Activated naive CD4-positive, alpha-beta T cell treated with anti-CD3 and anti-CD28 coated beads, Interleukin-2, amount 10 ng/mL, durations not matched to agents 7 days and 5 days (primary cell): ENCODE data around the gene DIP2A.
"Not testable (repeated sequence)": the region's sequence is repeated elsewhere in the genome, so short reads cannot be mapped to it uniquely, and the experiment has no call there.

Experiments
- CTCF ChIA-PET: fragments of 350-600 bp; sonication (Branson Sonifier 250); formaldehyde crosslinking; loops from one replicate; lab custom pipeline; 2021; ENCODE audit warnings: antibody characterized with exemption; lab: Charles Lee
- DNase-seq: peaks from one replicate; pipeline ENCODE4 v3.0.0-alpha.2; 2020
- H3K27ac Mint-ChIP-seq: one replicate; pipeline ENCODE4 v1.8.0; 2021; ENCODE audit warnings: mild to moderate bottlenecking, moderate library complexity, mixed read lengths
- H3K27me3 Mint-ChIP-seq: one replicate; pipeline ENCODE4 v1.8.0; 2021; ENCODE audit warnings: mild to moderate bottlenecking, mixed read lengths
- H3K36me3 Mint-ChIP-seq: one replicate; pipeline ENCODE4 v1.8.0; 2021; ENCODE audit warnings: mixed read lengths
- H3K4me1 Mint-ChIP-seq: one replicate; pipeline ENCODE4 v1.8.0; 2021; ENCODE audit warnings: mixed read lengths
- H3K4me3 Mint-ChIP-seq: one replicate; pipeline ENCODE4 v1.8.0; 2021; ENCODE audit warnings: mild to moderate bottlenecking, moderate library complexity, mixed read lengths
- H3K9me3 Mint-ChIP-seq: one replicate; pipeline ENCODE4 v1.8.0; 2021; ENCODE audit warnings: mixed read lengths

The DIP2A gene

DNA sequence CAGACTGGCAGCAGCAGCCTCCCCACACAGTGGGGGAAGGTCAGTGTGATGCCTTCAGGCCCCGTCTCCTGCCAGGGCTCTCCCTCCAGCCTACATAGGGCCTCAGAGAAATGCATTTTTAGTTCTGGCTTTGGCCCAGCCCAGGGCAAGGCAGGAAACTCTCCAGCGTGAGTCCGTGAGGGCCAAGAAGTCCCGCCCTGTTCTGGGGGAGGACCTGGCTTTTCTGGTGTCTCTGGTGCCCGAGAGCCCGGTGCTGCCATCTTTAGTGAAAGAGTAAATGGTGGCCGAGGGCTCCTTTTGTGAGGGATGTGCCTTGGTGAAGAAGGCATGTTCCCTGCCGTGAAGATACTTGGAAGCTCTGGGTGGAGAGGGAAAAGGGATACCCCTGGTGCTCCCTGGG lies 14.8 kb upstream of the DIP2A start:
- Mint-ChIP-seq H3K9me3 (peaks cover 11% of the 10 kb centered on the region), H3K4me3 (no peak overlapping the region), H3K4me1 (no peaks in the 10 kb centered on the region), H3K36me3 (peaks cover 77% of the 10 kb centered on the region), H3K27me3 (no peaks in the 10 kb centered on the region), H3K27ac (no peak overlapping the region)
- no peak for DNase-seq
- CTCF ChIA-PET: no interaction called here

- Mint-ChIP-seq H3K4me1 (no peaks in the 10 kb centered on the region), H3K27me3 (no peaks in the 10 kb centered on the region), H3K27ac (no peak overlapping the region), H3K4me3 (no peak overlapping the region), H3K36me3 (peaks cover 74% of the 10 kb centered on the region), H3K9me3 (peaks cover 26% of the 10 kb centered on the region)
- CTCF ChIA-PET: no interaction called here
- DNase-seq: no peak
Observed at GRCh38 chr21:46448108-46448507, 10.6 kb upstream of the DIP2A start.

DNA sequence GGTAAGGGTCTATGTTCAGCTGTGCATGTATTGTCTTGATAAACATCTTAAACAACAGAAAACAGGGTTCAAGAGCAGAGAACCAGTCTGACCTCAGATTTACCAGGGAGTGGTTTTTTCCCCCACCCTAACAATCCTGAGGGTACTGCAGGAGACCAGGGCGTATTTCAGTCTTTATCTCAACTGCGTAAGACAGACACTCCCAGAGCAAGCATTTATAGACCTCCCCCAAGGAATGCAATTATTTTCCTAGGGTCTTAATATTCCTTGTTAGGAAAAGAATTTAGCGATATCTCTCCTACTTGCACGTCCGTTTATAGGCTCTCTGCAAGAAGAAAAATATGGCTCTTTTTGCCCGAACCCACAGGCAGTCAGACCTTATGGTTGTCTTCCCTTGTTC lies 9.8 kb upstream of the DIP2A start:
- Mint-ChIP-seq H3K36me3 (peaks cover 72% of the 10 kb centered on the region), H3K9me3 (peaks cover 26% of the 10 kb centered on the region)
- H3K4me1 Mint-ChIP-seq, H3K4me3 Mint-ChIP-seq, CTCF ChIA-PET, H3K27me3 Mint-ChIP-seq, H3K27ac Mint-ChIP-seq, DNase-seq: not testable (repeated sequence)

- CTCF ChIA-PET: no interaction called here
- H3K36me3 Mint-ChIP-seq: peaks cover 70% of the 10 kb centered on the region
- peaks cover 23% of the 10 kb centered on the region for H3K9me3 Mint-ChIP-seq
- peaks cover 20% of the 10 kb centered on the region for H3K4me1 Mint-ChIP-seq
- no peak overlapping the region for H3K4me3 Mint-ChIP-seq
- H3K27me3 Mint-ChIP-seq: no peaks in the 10 kb centered on the region
- DNase-seq: no peak
- no peak overlapping the region for H3K27ac Mint-ChIP-seq
Observed at GRCh38 chr21:46452710-46453109, 6.0 kb upstream of the DIP2A start.

- Mint-ChIP-seq H3K9me3 (peaks cover 13% of the 10 kb centered on the region), H3K4me3 (no peak overlapping the region), H3K27me3 (no peaks in the 10 kb centered on the region), H3K27ac (no peak overlapping the region), H3K4me1 (peaks cover 23% of the 10 kb centered on the region), H3K36me3 (peaks cover 59% of the 10 kb centered on the region)
- CTCF ChIA-PET: no interaction called here
- no peak for DNase-seq
Observed at GRCh38 chr21:46454142-46454541, 4.5 kb upstream of the DIP2A start.

DNA sequence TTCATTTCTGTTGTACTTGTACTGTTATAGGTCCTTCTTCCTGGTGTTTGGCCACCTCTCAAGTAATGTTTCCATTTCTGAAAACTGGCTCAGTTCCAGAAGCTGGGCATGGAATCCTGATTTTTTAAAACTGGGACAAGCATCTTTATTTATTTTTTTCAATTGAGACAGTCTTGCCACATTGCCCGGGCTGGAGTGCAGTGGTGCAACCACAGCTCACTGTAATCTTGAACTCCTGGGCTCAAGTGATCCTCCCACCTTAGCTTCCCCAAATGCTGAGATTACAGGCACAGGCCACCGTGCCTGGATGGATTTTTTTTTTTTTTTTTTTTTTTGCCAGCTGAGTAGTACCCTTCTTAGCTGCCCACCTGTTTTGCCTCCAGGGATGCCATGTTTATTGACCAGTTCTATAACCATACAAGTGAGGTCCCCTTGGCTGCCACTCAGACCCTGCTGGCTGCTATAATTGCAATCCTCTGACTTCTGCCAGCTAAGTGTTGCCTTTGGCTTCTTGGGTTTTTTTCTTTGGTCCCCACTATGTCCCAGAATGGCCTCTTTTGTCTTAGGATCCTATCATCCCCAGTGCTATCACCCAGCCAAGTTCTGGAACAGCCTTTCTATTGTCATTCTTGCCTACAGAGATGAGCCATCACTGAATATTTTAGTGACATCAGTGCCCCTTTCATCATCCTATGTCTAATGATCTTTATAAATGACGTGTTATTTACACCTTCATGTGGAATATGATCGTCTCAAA lies 3.9 kb upstream of the DIP2A start:
- Mint-ChIP-seq H3K9me3 (peaks cover 8% of the 10 kb centered on the region), H3K27me3 (no peaks in the 10 kb centered on the region), H3K4me3 (no peak overlapping the region), H3K36me3 (peaks cover 52% of the 10 kb centered on the region), H3K27ac (no peak overlapping the region), H3K4me1 (peaks cover 25% of the 10 kb centered on the region)
- DNase-seq: no peak
- CTCF ChIA-PET: no interaction called here

DNA sequence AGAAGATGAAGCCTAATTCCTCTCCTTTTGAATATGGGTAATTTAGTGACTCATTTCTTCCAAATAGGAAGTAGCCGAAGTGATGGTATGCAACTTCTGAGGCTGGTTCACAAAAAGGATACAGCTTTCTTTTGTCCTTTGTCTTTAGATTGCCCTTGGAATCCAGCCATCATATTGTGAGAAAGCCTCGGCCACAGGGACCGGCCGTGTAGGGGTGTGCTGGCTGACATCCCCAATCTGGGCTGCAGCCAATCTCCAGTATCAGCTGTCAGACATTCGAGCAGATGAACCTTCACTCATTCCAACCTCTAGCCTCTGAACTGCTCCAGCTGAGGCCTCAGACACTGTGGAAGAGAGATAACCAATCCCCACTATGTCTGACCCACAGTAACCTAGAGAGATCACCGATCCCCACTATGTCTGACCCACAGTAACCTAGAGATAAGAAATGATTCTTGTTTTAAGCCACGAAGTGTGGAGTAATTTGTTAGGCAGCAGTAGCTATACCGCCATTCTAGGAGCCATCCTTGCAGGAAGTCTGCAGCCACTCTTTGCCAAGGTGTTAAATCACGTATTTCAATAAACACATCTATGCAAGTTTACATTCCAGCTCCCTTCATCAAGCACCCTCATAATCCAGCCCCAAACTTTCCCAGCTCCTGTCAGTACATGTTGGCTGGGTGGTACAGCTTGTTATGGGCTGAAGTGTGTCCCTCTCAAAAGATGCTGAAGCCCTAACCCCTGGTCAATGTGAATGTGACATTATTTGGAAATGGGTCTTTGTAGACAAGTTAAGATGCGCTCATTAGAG lies 2.9 kb upstream of the DIP2A start:
- DNase-seq: no peak
- peak overlapping the region; percentile 37 for H3K27ac Mint-ChIP-seq
- CTCF ChIA-PET: interaction anchor here (1.1 kb wide), 2 partner anchors 12 to 184 kb away, joined by 3 to 4 read pairs; no protein-coding TSS in a partner anchor

GRCh38 chr21:46456750-46457149 lies 1.9 kb upstream of the DIP2A start:
- peak overlapping the region; percentile 92 for H3K4me3 Mint-ChIP-seq

More for the DNA sequence above, 2.9 kb upstream of the DIP2A start:
- H3K36me3 Mint-ChIP-seq: peaks cover 43% of the 10 kb centered on the region
- H3K4me3 Mint-ChIP-seq: peak overlapping the region; percentile 92
- H3K4me1 Mint-ChIP-seq: peaks cover 32% of the 10 kb centered on the region
- no peaks in the 10 kb centered on the region for H3K27me3 Mint-ChIP-seq
- peaks cover 2% of the 10 kb centered on the region for H3K9me3 Mint-ChIP-seq

GRCh38 chr21:46457801-46458314 lies 833 bp upstream of the DIP2A start:
- Mint-ChIP-seq H3K4me3 (peak overlapping the region; percentile 92), H3K27ac (peak overlapping the region; percentile 95), H3K36me3 (peaks cover 30% of the 10 kb centered on the region), H3K4me1 (peaks cover 42% of the 10 kb centered on the region), H3K9me3 (no peaks in the 10 kb centered on the region), H3K27me3 (no peaks in the 10 kb centered on the region)
- CTCF ChIA-PET: interaction anchor here (1.2 to 1.5 kb wide), 2 partner anchors 182 to 315 kb away, joined by 4 to 6 read pairs; no protein-coding TSS in a partner anchor
- peak; percentile 53 for DNase-seq

More at GRCh38 chr21:46456750-46457149, 1.9 kb upstream of the DIP2A start:
- no peaks in the 10 kb centered on the region for H3K9me3 Mint-ChIP-seq
- CTCF ChIA-PET: interaction anchor here (1.1 kb wide), 1 partner anchor 183 kb away, joined by 4 read pairs; no protein-coding TSS in a partner anchor
- no peak for DNase-seq
- peaks cover 37% of the 10 kb centered on the region for H3K36me3 Mint-ChIP-seq
- peak overlapping the region; percentile 69 for H3K27ac Mint-ChIP-seq
- peaks cover 37% of the 10 kb centered on the region for H3K4me1 Mint-ChIP-seq
- no peaks in the 10 kb centered on the region for H3K27me3 Mint-ChIP-seq

- CTCF ChIA-PET: interaction anchor here (1.2 kb wide), 1 partner anchor 179 kb away, joined by 4 read pairs; no protein-coding TSS in a partner anchor
- peak overlapping the region; percentile 82 for H3K27ac Mint-ChIP-seq
- H3K36me3 Mint-ChIP-seq: peaks cover 29% of the 10 kb centered on the region
- H3K9me3 Mint-ChIP-seq: no peaks in the 10 kb centered on the region
- H3K27me3 Mint-ChIP-seq: no peaks in the 10 kb centered on the region
- DNase-seq: no peak
- peak overlapping the region; percentile 79 for H3K4me3 Mint-ChIP-seq
- H3K4me1 Mint-ChIP-seq: peaks cover 42% of the 10 kb centered on the region
Observed at GRCh38 chr21:46459024-46459355, 299 bp downstream of the DIP2A start.

DNA sequence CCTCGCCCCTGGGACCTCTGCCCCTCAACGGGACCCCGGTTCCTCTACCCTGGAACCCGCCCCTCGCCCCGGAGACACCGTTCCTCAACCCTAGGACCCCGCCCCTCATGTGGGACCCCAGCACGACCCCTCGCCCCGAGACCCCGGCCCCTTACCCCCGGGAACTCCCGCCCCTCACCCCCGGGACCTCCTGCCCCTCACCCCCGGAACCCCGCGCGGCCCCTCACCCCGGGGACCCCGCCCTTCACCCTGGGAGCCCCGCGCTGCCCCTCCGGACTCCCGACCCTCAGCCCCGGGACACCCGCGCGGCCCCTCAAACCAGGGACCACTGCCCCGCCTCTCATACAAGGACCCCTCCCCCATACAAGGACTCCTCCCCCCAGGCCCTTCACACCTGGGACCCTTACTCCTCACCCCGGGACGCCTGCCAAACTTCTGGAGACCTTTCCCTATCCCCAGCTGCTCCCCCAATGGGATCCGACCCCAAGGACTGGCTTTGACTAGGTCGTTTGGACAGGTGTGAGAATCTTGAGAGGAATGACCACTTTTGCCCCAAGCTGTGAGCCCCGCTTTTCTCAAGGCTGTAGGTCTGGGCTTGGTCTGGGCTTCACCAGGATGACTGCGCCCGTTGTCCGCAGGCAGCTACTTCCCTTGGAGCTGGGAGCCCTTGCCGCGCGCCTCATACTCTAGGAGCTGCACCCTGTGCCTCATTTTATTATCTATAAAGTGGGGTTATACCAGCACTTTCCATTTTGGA lies 843 bp downstream of the DIP2A start:
- Mint-ChIP-seq H3K4me3 (peak overlapping the region; percentile 88), H3K27me3 (no peaks in the 10 kb centered on the region), H3K9me3 (no peaks in the 10 kb centered on the region), H3K36me3 (peaks cover 29% of the 10 kb centered on the region), H3K4me1 (peaks cover 42% of the 10 kb centered on the region), H3K27ac (peak overlapping the region; percentile 86)
- DNase-seq: peak; percentile 43
- CTCF ChIA-PET: interaction anchor here (0.8 to 1.2 kb wide), 3 partner anchors 178 to 316 kb away, joined by 3 to 4 read pairs (median 3); no protein-coding TSS in a partner anchor

GRCh38 chr21:46461909-46462308 lies 3.2 kb downstream of the DIP2A start:
- H3K27ac Mint-ChIP-seq: no peak overlapping the region
- H3K4me3 Mint-ChIP-seq: no peak overlapping the region
- no peak for DNase-seq
- H3K36me3 Mint-ChIP-seq: peaks cover 21% of the 10 kb centered on the region
- no peaks in the 10 kb centered on the region for H3K9me3 Mint-ChIP-seq
- no peaks in the 10 kb centered on the region for H3K27me3 Mint-ChIP-seq
- CTCF ChIA-PET: interaction anchor here (0.5 kb wide), 1 partner anchor 210 kb away, joined by 4 read pairs; no protein-coding TSS in a partner anchor
- H3K4me1 Mint-ChIP-seq: peaks cover 31% of the 10 kb centered on the region

- CTCF ChIA-PET: interaction anchor here (1.0 kb wide), 1 partner anchor 14 kb away, joined by 4 read pairs; no protein-coding TSS in a partner anchor
- H3K9me3 Mint-ChIP-seq, H3K4me3 Mint-ChIP-seq, H3K27ac Mint-ChIP-seq, DNase-seq, H3K27me3 Mint-ChIP-seq: not testable (repeated sequence)
- H3K36me3 Mint-ChIP-seq: peaks cover 27% of the 10 kb centered on the region
- peaks cover 26% of the 10 kb centered on the region for H3K4me1 Mint-ChIP-seq
Observed at GRCh38 chr21:46465153-46465552, 6.5 kb downstream of the DIP2A start.
